IPS-20b (cell line): ENCODE results near the gene RAB20.
"Not testable (repeated sequence)": the region's sequence is repeated elsewhere in the genome, so short reads cannot be mapped to it uniquely, and the experiment has no call there.

Source experiments
- H3K27ac ChIP-seq: one replicate; pipeline ENCODE4 v1.5.1; 2013; ENCODE audit warnings: low read length
- H3K27me3 ChIP-seq: 2 replicates; pipeline ENCODE4 v1.6.1; 2013; ENCODE audit warnings: mild to moderate bottlenecking, low read length, inconsistent platforms; ENCODE audit not compliant: insufficient read depth
- H3K36me3 ChIP-seq: 2 replicates; pipeline ENCODE4 v1.6.1; 2013; ENCODE audit warnings: low read depth, mild to moderate bottlenecking, inconsistent platforms, low read length, moderate library complexity; ENCODE audit not compliant: insufficient read depth
- H3K4me1 ChIP-seq: 2 replicates; pipeline ENCODE4 v1.6.1; 2013; ENCODE audit warnings: mild to moderate bottlenecking, control low read depth, inconsistent platforms, low read length, moderate library complexity; ENCODE audit not compliant: insufficient read depth
- H3K4me3 ChIP-seq: 2 replicates; pipeline ENCODE4 v1.5.1; 2013; ENCODE audit warnings: mild to moderate bottlenecking, low read length, inconsistent platforms
- H3K9ac ChIP-seq: 2 replicates; pipeline ENCODE4 v1.6.1; 2013; ENCODE audit warnings: low read depth, mild to moderate bottlenecking, inconsistent platforms, low read length, moderate library complexity
- H3K9me3 ChIP-seq: 2 replicates; pipeline ENCODE4 v1.6.1; 2013; ENCODE audit warnings: mild to moderate bottlenecking, low read depth, low read length, inconsistent platforms; ENCODE audit not compliant: insufficient read depth

RAB20 gene

DNA sequence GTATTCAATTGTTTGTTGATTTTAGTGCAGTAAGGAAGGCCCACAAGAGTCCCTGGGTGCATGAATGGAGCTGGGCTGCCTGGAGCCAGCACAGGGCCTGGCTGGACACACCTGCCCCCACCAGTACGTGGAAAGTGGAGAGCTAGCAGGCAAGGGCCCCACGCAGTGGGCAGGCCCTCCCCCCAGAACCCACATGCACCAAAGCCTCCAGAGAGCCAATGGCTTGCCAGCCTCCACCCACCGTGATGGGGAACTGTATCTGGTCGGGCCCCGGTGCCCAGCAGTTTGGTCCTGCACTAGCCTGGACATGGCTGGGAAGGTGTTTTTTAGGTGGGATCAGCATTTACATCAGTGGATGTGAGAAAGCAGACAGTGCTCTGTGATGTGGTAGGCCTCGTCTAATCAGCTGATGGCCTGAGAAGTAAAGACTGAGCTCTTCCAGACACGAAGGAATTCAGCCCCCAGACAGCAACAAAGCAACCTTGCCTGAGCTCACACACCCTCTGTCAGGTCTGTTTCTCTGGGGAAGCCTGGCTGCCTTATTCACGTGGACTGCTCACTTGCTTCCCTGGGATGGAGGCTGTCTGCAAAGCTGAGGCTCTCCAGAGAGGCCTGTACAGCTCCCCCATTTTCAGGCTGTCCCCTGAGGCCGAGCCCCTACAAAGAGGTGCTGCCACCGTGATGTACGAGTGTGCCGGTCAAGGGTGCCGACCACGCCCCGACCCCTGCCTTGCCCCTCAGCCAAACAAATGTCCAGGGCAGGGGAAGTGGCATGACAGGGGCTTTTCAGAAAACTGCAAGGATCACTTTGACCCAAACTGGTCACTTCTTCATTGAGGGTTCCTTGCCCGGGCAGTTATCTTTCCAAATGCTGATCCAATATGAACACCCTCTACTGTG is 27.5 kb downstream of the RAB20 start:
- Histone ChIP-seq H3K27ac (no peak overlapping the region), H3K9me3 (no peaks in the 10 kb centered on the region), H3K4me1 (peaks cover 12% of the 10 kb centered on the region; the same call in 1 of the 2 replicates), H3K4me3 (no peak overlapping the region), H3K27me3 (no peaks in the 10 kb centered on the region), H3K9ac (no peak overlapping the region), H3K36me3 (no peaks in the 10 kb centered on the region)

DNA sequence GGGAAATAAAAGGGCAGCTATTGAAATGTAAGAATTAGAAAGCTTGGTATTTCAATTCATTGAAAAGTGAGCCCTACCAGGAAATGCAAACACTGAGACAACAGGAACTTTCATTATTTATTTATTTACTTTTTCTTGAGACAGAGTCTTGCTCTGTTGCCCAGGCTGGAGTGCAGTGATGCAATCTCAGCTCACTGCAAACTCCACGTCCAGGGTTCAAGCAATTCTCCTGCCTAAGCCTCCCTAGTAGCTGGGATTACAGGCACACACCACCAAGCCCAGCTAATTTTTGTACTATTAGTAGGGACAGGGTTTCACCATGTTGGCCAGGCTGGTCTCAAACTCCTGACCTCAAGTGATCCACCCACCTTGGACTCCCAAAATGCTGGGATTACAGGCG is 29.3 kb downstream of the RAB20 start:
- H3K9me3 ChIP-seq, H3K9ac ChIP-seq, H3K27me3 ChIP-seq, H3K36me3 ChIP-seq, H3K27ac ChIP-seq, H3K4me3 ChIP-seq: not testable (repeated sequence)
- H3K4me1 ChIP-seq, result peaks cover 21% of the 10 kb centered on the region; the same call in 1 of the 2 replicates

DNA sequence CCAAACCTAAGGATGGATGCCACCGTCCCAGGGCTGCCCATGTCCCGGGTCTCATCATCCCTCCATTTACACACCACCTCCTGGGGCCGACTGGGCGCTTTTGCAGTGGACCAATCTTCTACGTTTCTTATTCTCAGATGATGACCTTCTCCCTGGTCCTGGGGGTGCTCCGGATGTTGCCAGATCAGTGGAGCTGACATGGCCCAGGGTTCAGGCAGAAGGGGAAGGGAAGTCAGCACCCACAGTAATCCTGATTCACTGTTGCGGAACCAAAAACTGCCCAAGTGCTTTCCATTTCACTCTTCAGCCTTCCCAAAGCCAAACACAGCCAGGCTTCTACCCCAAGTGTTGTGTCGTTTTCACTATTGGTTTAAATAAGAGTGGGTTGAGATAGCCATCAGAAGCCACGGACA is 29.8 kb downstream of the RAB20 start:
- H3K4me3 ChIP-seq, result no peak overlapping the region
- H3K27me3 ChIP-seq, result no peaks in the 10 kb centered on the region
- no peak overlapping the region for H3K27ac ChIP-seq
- no peaks in the 10 kb centered on the region for H3K9me3 ChIP-seq
- no peak overlapping the region for H3K9ac ChIP-seq
- no peaks in the 10 kb centered on the region for H3K36me3 ChIP-seq
- peaks cover 21% of the 10 kb centered on the region; the same call in 1 of the 2 replicates for H3K4me1 ChIP-seq

DNA sequence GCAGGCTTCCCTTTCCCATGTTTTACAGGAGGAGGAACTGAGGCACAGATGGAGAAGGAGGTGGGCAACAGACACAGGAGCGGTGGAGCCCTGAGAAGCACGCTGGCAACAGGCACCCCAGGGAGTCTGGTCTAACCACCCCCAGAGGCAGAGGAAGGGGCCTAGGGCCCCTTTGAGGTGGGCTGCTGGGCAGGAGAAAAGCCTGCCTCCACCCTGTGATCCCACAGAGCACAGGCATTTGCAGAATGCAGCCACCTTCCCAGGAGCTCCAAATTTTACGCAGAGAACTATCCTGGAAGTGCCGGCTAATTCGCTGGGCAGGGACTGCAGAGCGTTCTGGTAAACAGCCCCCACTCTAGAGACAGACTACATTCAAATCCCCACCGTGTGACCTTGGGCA is 30.4 kb downstream of the RAB20 start:
- H3K27ac ChIP-seq, result no peak overlapping the region
- no peaks in the 10 kb centered on the region for H3K27me3 ChIP-seq
- no peak overlapping the region for H3K4me3 ChIP-seq
- H3K9ac ChIP-seq, result no peak overlapping the region
- H3K9me3 ChIP-seq, result no peaks in the 10 kb centered on the region
- peaks cover 21% of the 10 kb centered on the region; the same call in 1 of the 2 replicates for H3K4me1 ChIP-seq
- H3K36me3 ChIP-seq, result no peaks in the 10 kb centered on the region

DNA sequence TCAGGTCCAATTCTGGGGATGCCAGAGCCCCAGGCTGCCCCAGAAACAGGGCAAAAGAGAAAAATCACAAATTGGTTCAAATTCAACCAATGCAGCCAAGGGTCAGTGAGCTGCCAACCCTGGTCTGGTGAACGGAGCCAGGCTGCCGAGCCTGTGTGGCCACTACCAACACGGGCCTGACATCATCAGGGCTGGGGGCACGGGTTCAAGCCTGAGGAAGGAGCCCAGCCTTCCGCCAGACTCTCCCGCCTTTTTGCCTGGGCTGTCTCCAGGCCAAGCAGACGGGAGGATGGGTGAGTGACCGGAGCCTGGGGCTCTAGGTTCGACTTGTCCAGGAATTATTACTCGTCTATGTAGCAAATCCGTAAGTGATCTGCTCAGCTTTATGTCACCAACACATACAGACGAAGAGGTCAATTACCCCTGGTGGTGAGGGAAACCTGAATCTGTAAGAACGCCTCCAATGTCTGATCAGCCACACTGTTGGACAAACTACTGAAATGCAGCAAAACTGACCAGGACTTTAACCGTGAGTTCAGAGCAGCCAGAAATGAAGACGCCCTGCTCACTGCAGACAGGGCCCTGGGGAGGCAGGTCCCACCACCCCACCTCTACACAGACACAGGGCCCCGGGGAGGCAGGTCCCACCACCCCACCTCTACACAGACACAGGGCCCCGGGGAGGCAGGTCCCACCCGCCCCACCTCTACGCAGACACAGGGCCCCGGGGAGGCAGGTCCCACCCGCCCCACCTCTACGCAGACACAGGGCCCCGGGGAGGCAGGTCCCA is 31.8 kb downstream of the RAB20 start:
- no peak overlapping the region for H3K9ac ChIP-seq

DNA sequence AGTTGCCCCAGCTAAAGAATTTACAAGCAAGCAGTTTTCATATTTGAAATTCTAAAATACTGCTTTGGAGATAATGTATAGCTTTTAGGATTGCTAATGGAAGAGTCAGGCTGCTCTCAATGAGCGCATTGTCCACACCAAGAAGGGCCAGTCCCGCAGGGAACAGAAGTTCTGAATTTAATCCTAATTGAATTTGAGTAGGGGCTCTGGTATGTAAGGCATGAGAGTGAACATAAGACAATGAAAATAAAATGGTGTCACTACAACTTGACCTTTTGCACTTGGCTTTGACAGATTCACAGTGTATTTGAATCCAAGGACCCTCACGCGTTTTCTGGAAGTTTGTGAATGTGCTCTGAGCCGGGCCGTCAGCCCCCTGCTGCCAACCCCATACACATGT is 32.6 kb downstream of the RAB20 start:
- no peaks in the 10 kb centered on the region for H3K9me3 ChIP-seq
- H3K4me3 ChIP-seq, result no peak overlapping the region
- peaks cover 21% of the 10 kb centered on the region; the same call in 1 of the 2 replicates for H3K4me1 ChIP-seq
- H3K27me3 ChIP-seq, result no peaks in the 10 kb centered on the region
- no peak overlapping the region for H3K27ac ChIP-seq
- H3K36me3 ChIP-seq, result no peaks in the 10 kb centered on the region
- no peak overlapping the region for H3K9ac ChIP-seq

More for the DNA sequence above, 31.8 kb downstream of the RAB20 start:
- peaks cover 21% of the 10 kb centered on the region; the same call in 1 of the 2 replicates for H3K4me1 ChIP-seq
- H3K27ac ChIP-seq, result no peak overlapping the region
- no peak overlapping the region for H3K4me3 ChIP-seq
- no peaks in the 10 kb centered on the region for H3K36me3 ChIP-seq
- H3K9me3 ChIP-seq, result no peaks in the 10 kb centered on the region
- no peaks in the 10 kb centered on the region for H3K27me3 ChIP-seq

DNA sequence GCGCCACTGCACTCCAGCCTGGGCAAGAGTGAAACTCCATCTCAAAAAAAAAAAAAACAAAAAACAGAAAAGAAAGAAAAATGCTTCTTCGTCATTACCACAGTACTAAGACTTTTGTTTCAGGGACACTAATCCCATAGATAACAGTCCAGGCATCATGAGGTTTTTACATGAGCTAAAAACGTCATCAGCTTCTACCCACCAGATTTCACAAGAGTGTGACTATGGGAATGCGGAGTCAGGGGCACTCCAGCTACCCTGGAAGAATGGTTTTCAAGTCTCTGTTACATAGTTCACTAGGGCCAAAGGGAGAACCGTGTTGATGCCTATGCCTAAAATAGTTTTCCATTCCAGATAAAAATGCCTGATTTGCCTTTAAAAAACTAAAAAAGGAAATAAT is 33.2 kb downstream of the RAB20 start:
- H3K4me3 ChIP-seq, result no peak overlapping the region
- H3K9me3 ChIP-seq, result no peaks in the 10 kb centered on the region
- H3K9ac ChIP-seq, result no peak overlapping the region
- peaks cover 21% of the 10 kb centered on the region; the same call in 1 of the 2 replicates for H3K4me1 ChIP-seq
- 0 out of 2 replicates have a peak, but pooled peaks cover 3% of the 10 kb centered on the region for H3K36me3 ChIP-seq
- H3K27ac ChIP-seq, result no peak overlapping the region
- no peaks in the 10 kb centered on the region for H3K27me3 ChIP-seq

DNA sequence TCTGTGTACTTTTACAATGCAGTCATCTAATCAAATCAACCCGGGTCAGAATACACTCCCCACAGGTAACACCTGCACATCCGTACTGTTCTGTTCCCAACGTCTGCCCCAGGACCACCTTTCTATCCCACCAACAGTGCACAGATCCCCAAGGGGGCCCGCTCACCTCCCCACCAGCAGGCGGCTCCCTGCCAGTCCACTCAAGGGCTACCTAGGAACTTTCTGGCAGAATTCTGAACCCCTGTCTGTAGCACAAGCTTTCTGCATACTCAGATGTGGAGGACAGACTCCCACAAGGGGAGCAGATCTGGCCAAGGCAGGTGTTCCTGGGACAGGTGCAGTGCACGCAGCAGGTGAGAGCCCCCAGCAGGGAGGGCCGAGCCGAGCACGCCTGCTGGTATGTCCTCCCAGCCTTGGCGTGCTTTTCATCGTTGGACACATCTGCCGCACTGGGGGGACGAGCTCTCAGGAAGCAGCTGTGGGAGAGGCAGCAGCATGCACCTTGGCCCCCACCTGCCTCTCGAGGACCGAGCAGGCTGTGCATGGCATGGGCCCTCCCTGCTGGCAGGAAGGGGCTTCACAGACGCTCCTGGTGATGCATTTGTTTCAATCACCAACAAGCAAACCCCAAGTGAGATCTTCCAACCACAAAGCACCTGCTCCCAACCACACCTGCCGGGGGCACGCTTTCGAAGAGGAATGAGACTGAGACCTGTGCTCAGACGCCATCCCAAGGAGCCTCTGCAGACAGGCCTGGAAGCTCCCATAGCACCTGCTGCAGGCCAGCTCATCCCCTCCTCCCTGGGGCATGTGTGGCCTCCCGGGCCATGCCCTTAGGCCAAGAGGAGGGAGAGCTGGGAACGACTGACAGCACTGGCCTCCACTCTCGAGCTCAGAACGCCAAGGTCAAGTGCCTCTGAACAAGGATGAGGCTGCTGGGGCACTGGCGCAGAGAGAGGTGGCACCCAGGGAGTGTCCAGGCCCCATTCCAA is 35.9 kb downstream of the RAB20 start:
- H3K4me1 ChIP-seq, result peaks cover 9% of the 10 kb centered on the region; the same call in 1 of the 2 replicates
- no peak overlapping the region for H3K9ac ChIP-seq
- no peaks in the 10 kb centered on the region for H3K27me3 ChIP-seq
- no peaks in the 10 kb centered on the region for H3K9me3 ChIP-seq
- peaks cover 8% of the 10 kb centered on the region; the same call in 1 of the 2 replicates for H3K36me3 ChIP-seq
- no peak overlapping the region for H3K4me3 ChIP-seq
- H3K27ac ChIP-seq, result no peak overlapping the region

DNA sequence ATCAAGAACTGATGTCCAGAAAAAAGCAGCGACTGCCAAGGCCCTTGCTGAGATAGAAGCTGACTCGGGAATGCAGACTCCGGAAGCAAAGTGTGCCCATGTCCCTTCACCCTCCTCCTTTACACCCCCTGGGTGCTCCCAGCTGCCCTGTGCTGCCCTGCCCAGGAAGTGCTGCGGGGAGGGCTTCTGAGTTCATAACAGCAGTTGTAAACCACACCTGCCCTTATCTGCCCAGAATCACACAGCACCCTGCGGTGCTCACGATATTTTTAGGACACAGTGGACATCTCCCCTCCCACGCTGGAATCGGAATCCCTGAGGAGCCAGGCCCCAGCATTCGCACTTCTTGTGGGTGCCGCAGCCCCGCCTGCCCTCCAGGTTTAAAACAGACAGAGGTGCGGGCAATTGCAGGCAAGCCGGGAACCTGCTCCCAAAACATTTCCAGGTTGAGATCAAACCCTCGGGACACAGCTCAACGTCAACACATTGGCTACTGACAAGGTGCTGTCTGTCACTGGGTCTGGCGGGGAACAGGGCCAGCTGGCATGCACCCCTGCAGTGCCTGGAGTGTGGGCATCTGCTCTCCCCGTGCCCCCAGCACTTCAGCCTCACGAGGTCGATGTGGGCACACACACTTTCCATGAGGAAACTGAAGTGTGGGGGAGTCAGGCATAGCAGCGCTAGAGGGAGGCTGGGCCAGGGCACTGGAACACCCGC is 36.8 kb downstream of the RAB20 start:
- Histone ChIP-seq H3K9me3 (no peaks in the 10 kb centered on the region), H3K27me3 (no peaks in the 10 kb centered on the region), H3K36me3 (peaks cover 8% of the 10 kb centered on the region; the same call in 1 of the 2 replicates), H3K27ac (no peak overlapping the region), H3K9ac (no peak overlapping the region), H3K4me1 (peaks cover 9% of the 10 kb centered on the region; the same call in 1 of the 2 replicates), H3K4me3 (no peak overlapping the region)

DNA sequence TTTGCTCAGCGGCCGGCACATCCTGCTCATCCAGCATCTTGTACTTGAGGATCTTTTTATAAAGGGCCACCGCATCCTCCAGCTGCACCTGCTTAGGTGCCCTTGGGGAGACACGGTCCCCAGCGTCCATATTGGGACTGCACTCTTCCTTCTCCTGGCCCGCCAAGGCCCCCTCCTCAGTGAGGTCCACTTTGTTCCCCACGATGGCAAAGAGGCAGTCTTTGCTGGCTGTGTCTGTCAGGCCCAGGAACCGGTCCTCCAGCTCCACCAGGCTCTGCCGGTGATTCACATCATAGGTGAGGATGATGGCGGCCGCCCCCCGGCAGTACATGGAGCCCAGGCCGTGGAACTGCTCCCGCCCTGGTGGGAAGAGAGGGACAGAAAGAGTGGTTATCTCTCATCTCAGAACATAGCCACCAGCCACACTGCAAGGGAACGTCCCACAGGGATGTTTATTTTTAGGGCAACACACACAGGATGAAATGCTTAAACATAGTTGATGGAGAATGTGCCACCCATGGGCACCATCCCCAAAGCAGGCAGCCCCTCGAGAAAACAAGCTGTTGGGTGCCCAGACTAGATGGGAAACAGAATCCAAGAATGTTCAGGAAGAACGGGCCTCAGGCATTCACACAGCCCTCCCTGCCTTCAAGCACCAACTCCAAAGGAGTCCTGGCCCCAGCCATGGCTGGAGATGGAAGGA is 37.5 kb downstream of the RAB20 start:
- Histone ChIP-seq H3K36me3 (peaks cover 8% of the 10 kb centered on the region; the same call in 1 of the 2 replicates), H3K4me1 (peaks cover 9% of the 10 kb centered on the region; the same call in 1 of the 2 replicates), H3K27me3 (no peaks in the 10 kb centered on the region), H3K4me3 (no peak overlapping the region), H3K9ac (no peak overlapping the region), H3K9me3 (no peaks in the 10 kb centered on the region), H3K27ac (no peak overlapping the region)
